RWPE2 (cell line): Measurements from ENCODE around the gene NAPB.

Experiments used
- ATAC-seq: fragments of 200-7000 bp; cut with Tn5 transposase; 3 replicates; pipeline ENCODE4 v1.9.1; 2021; ENCODE audit warnings: low read depth
- DNase-seq: peaks from one replicate; pipeline ENCODE4 v3.0.0-alpha.2; 2020; ENCODE audit warnings: low spot score
- H3K27ac ChIP-seq: fragments of 450-650 bp; 2 replicates; pipeline ENCODE4 v1.5.1; 2017; ENCODE audit warnings: mild to moderate bottlenecking; ENCODE audit not compliant: poor library complexity, severe bottlenecking
- H3K27me3 ChIP-seq: fragments of 250-450 bp; sonication (Bioruptor Pico); 2 replicates; pipeline ENCODE4 v1.5.1; 2021; ENCODE audit warnings: mild to moderate bottlenecking, moderate library complexity; ENCODE audit not compliant: insufficient read depth, poor library complexity, severe bottlenecking
- H3K36me3 ChIP-seq: fragments of 250-450 bp; sonication (Bioruptor Pico); 2 replicates; pipeline ENCODE4 v1.5.1; 2020; ENCODE audit warnings: low read depth, mild to moderate bottlenecking, moderate library complexity
- H3K4me1 ChIP-seq: fragments of 250-450 bp; sonication (Bioruptor Pico); 2 replicates; pipeline ENCODE4 v1.5.1; 2021; ENCODE audit warnings: mild to moderate bottlenecking, moderate library complexity; ENCODE audit not compliant: insufficient read depth, poor library complexity, severe bottlenecking
- H3K4me3 ChIP-seq: fragments of 250-450 bp; sonication (Bioruptor Pico); 2 replicates; pipeline ENCODE4 v1.5.1; 2021; ENCODE audit warnings: mild to moderate bottlenecking, moderate library complexity; ENCODE audit not compliant: severe bottlenecking
- H3K9me3 ChIP-seq: fragments of 250-450 bp; sonication (Bioruptor Pico); 2 replicates; pipeline ENCODE4 v1.5.1; 2021; ENCODE audit warnings: mild to moderate bottlenecking, moderate library complexity; ENCODE audit not compliant: severe bottlenecking
- CTCF ChIP-seq: fragments of 450-650 bp; IDR thresholded peaks from one replicate; pipeline ENCODE4 v1.5.1; 2017; ENCODE audit warnings: mild to moderate bottlenecking, moderate library complexity; ENCODE audit not compliant: poor library complexity, severe bottlenecking

Gene NAPB

GRCh38 chr20:23331450-23332350 is 89.6 kb downstream of the NAPB start:
- Histone ChIP-seq H3K27me3 (no peaks in the 10 kb centered on the region), H3K9me3 (no peaks in the 10 kb centered on the region), H3K36me3 (no peaks in the 10 kb centered on the region), H3K4me1 (no peaks in the 10 kb centered on the region), H3K4me3 (no peak overlapping the region), H3K27ac (no peak overlapping the region)
- DNase-seq (no peak), ATAC-seq (no peak)
- TF ChIP-seq CTCF: no peak

GRCh38 chr20:23327617-23328333 is 93.5 kb downstream of the NAPB start:
- Histone ChIP-seq H3K27me3 (no peaks in the 10 kb centered on the region), H3K27ac (no peak overlapping the region), H3K36me3 (no peaks in the 10 kb centered on the region), H3K4me1 (no peaks in the 10 kb centered on the region), H3K9me3 (no peaks in the 10 kb centered on the region), H3K4me3 (no peak overlapping the region)
- DNase-seq: no peak
- TF ChIP-seq CTCF: no peak
- no peak for ATAC-seq

GRCh38 chr20:23326774-23327173 is 94.5 kb downstream of the NAPB start:
- no peaks in the 10 kb centered on the region for H3K27me3 ChIP-seq
- H3K9me3 ChIP-seq: no peaks in the 10 kb centered on the region
- DNase-seq: no peak
- no peak overlapping the region for H3K27ac ChIP-seq
- ATAC-seq: no peak
- H3K36me3 ChIP-seq: no peaks in the 10 kb centered on the region
- H3K4me3 ChIP-seq: no peak overlapping the region
- H3K4me1 ChIP-seq: no peaks in the 10 kb centered on the region
- no peak for TF ChIP-seq CTCF

GRCh38 chr20:23325107-23325506 is 96.2 kb downstream of the NAPB start:
- no peaks in the 10 kb centered on the region for H3K4me1 ChIP-seq
- no peak for DNase-seq
- no peak for TF ChIP-seq CTCF
- H3K4me3 ChIP-seq: no peak overlapping the region
- no peak overlapping the region for H3K27ac ChIP-seq
- H3K27me3 ChIP-seq: no peaks in the 10 kb centered on the region
- no peak for ATAC-seq
- H3K9me3 ChIP-seq: no peaks in the 10 kb centered on the region
- no peaks in the 10 kb centered on the region for H3K36me3 ChIP-seq
